Stimulated activated CD4-positive, alpha-beta T cell treated with anti-CD3 and anti-CD28 coated beads, TNF-alpha, amount 100 ng/mL, for 48 hours (primary cell): ENCODE data around the gene NOL12.

Source experiments
- DNase-seq, 3 donors: peaks; one replicate each; pipeline ENCODE4 v3.0.0-alpha.2; 2020; ENCODE audit warnings: low read depth in 3 of 3

The NOL12 gene

DNA sequence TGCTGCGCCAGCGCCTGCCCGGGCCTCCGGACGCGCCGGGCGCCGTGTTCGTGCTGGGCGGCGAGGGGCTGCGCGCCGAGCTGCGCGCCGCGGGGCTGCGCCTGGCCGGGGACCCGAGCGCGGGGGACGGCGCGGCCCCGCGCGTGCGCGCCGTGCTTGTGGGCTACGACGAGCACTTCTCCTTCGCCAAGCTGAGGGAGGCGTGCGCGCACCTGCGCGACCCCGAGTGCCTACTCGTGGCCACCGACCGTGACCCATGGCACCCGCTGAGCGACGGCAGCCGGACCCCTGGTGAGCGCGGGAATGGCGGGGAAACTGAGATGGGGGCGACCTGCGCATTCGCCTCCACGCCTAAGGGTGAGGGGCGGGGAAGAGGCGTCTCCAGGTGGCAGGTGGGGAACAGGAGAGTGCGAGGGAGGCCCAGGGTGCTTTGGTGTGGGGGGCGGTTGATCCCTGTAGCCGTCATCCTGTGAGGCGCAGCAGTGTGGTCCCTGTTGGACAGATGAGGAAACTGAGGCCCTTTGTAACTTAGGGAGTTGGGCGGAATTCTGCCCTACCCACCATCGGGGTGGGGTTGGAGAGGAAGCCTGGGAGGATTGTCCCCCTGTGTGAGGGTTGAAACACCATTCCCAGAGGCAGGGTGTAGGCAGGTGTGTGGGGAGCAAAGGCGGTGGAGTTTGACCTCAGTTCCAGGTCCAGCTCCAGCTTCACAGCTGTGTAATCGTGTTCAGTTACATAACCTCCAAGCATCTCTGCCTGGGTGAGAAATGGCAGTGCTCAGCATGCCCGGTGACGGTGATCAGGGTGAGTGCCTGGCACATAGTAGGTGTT, 26.9 kb upstream of the NOL12 start:
- DNase-seq, result no peak

DNA sequence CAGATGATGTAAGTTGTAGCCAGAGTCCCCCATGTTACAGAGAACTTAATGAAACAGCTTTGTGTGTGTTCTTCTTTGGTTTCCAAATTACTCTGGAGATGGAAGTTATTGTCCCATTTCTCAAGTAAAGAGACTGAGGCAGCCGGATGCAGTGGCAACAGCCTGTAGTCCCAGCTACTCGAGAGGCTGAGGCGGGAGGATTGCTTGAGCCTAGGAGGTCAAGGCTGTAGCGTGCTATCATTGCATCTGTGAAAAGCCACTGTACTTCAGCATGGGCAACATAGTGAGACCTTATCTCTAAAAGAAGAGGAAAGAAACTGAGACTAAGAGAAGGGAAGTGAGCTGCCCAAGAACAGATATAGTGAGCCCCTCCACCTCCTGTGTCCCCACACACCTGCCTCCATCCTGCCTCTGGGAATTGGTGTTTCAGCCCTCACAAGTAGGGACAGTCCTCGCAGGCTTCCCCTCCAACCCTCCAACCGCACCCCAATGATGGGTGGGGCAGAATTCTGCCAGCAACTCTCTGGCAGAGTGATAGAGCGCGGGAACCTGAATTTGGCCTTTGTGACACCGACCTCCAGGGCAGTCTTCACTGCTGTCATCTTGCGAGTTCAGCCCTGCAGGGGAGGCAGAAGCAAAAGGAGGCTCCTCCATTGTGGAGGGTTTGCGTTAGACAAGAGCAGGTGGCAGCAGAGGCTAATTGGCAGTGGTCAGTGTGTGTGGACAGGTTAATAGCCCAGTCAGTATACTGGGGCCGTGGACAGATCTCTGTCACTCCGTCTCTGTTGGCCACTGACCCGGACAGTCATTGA, 26.0 kb upstream of the NOL12 start:
- no peak for DNase-seq

DNA sequence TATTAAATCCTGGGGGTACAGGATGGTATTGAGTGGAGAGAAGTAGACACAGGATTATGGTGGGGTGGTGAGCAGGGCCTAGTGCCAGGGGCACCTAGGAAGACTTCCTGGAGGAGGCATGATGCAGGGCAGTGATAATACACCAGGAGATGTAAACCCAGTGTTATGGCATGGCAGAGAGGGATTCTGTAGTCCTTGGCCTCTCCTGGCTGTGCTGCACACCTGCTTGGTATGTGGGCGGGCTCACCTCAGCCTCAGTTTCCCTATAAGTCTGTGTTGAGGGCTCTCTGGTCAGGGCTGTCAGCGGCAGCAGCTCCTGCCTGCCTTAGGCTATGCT, 25.5 kb upstream of the NOL12 start:
- DNase-seq, result no peak

DNA sequence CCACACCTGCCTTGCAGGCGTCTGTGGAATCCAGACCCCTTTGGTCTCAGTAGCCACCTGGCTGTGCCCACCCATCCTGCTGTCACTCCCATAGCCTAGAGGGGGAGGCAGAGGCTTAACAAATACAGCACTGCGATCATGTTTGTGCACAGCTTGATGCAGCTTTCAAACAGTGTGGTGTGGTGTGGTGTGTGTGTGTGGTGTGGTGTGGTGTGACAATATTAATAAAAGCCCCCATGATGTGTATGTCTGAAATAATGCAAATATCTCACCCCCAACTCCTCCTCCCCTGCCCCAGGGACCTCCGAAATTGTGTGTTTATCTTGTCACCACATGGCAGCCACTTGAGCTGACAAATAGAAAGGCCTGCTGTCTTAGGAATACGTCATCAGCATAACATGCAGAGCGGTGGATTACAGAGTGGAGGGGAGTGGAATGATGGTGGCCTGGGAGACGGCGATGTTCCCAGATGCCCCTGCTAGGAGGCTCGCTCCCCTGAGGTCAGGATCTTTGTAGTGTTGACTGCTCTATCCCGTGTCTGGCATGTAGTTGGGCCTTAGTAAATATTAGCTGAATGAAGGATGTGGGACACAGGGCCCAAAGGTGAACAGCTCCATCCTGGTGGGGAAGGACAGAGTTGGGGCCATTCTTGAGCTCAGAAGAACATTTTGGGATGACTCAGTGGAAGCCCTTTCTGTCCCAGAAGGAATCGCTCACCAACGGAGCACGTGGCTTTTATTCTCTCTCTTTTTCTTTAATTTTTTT, 24.8 kb upstream of the NOL12 start:
- no peak for DNase-seq

DNA sequence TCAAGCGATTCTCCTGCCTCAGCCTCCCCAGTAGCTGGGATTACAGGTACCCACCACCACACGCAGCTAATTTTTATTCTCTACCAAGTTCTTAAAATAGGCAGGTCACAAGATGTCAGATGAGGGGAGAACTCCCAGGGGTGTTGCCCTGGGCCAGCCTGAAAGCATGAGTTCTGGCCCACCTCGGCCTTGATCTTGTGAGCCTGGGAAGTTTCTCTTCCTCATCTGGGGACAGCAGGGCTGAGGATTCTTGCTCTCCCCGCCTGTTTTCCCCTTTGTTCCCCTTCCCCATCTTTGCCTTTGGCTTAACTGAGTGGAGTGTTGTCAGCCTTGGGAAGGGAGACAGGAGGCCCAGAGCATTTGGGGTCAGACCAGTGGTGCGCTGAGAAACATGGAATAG, 24.1 kb upstream of the NOL12 start:
- DNase-seq, result no peak

DNA sequence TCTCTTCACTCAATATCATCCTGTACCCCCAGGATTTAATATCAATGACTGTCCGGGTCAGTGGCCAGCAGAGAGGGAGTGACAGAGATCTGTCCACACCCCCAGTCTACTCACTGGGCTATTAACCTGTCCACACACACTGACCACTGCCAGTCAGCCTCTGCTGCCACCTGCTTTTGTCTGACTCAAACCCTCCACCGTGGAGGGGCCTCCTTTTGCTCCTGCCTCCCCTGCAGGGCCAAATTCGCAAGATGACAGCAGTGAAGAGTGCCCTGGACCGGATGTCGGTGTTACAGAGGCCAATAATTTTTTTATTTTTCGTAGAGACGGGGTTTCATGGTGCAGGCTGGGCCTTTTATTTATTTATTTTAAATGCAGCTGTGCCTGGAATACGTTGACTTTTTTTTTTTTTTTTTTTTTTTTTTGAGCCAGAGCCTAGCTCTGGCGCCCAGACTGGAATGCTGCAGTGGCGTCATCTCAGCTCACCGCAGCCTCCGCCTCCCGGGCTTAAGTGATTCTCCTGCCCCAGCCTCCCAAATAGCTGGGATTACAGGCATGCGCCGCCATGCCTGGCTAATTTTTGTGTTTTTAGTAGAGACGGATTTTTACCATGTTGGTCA, 22.5 kb upstream of the NOL12 start:
- no peak for DNase-seq

DNA sequence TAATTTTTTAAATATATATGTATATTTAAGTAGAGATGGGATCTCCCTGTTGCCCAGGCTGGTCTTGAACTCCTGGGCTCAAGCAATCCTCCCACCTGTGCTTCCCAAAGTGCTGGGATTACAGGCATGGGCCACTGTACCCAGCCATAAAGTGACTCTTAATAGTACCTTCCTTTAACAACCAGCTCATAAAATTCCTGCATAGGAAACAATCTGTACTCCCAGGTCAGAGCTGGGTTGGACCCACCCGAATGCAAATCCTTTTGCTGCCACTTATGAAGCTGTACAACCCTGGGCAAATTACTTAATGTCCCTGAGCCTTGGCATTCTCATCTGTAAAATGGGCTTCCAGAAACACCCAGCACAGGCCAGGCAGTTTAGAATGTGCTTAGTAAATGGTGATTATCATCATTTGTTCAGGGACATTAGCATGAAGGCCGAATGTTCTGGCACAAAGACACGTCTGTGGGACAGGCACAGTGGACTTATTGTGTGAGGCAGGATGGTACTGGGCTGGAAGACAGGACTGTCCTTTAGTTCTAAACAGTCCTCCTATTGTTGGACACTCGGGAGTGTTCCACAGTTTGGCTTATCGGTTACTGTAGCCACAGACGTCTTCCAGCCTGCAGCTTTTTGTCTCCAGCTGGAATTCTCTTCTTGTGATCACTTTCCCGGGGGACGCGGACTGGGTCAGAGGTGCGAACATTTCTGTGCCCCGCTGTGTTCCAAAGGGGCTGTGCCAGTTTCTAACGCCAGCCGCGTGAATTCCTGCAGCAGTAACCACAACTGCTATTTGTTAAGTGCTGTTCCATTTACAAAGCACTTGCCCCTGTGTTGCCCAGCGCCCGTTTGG, 21.7 kb upstream of the NOL12 start:
- no peak for DNase-seq

DNA sequence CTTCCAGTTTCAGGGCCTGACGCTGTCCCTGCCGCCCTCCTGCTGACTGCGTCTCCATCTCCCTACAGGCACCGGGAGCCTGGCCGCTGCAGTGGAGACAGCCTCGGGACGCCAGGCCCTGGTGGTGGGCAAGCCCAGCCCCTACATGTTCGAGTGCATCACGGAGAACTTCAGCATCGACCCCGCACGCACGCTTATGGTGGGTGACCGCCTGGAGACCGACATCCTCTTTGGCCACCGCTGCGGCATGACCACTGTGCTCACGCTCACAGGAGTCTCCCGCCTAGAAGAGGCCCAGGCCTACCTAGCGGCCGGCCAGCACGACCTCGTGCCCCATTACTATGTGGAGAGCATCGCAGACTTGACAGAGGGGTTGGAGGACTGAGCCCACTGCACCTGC, 20.7 kb upstream of the NOL12 start:
- DNase-seq, result no peak

DNA sequence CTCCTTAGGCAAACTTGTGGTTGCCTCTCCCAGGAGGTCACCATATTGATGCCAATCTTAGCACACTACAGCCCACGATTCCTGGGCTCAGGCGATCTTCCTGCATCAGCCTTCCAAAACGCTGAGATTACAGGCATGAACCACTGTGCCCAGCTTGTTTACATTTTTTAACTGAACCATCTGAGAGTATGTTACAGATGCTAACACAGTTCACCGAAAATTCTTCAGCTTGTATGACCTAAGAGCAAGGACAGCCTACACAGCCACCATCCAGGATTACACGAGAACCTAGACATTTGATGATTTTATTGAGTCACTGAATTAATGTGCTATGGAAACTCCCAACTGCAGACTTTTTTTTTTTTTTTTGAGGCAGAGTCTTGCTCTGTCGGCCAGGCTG, 16.6 kb upstream of the NOL12 start:
- DNase-seq, result no peak

DNA sequence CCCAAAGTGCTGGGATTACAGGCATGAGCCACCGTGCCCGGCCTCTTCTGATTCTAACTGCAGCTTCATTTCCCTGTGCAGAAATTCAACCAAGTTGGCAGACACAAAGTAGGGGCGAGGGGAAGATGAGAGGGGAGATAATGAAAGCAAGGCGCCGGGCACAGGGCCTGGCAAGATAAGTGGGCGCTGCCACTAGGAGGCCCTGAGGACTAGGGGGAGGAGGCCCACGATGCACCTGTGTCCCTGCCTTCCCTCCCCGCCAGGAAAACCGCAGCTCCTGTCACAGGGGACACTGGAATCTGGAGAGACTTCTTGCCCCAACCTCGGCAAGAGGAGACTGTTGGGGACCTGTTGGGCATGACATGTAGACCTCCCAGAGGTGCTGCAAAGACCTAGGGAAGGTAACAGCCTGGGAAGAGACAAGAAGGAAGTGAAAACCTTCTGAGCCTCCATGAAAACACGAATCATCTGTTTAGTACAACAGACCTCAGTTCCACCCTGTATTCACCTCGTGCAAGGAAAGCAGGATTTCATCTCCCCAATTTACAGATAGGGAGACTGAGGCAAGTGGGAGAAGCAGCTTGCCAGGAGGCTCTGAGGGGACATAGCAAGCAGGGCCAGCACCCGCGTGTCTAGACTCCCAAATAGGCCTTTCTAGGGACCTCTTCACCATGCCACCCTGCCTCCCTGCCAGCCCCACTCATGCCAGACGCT, 13.8 kb upstream of the NOL12 start:
- no peak for DNase-seq

DNA sequence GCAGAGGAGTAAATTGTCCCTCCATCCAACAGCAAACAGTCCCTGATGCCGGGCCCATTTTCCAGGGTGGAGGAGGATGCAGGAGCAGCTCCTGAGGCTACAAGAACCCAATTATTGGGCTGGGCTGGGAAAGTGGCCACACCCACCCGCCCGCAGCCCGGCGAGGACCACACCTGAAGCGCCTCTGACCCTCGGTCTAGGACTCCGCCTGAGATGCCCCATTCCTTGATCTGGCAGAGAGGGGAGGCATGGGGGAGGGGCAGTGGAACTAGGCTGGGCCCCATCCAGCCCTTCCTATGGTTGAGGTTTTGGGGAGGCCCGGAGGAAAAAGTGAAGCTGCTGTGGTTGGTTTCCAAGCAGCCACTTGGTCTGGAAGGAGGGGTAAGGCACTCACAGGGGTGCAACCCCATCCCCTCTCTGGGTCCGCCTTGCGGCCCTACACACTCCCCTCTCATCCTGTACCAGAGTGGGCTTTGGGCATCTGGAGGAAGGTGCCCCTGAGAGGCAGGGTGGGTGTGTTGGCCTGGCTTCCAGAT, 13.2 kb upstream of the NOL12 start:
- no peak for DNase-seq

DNA sequence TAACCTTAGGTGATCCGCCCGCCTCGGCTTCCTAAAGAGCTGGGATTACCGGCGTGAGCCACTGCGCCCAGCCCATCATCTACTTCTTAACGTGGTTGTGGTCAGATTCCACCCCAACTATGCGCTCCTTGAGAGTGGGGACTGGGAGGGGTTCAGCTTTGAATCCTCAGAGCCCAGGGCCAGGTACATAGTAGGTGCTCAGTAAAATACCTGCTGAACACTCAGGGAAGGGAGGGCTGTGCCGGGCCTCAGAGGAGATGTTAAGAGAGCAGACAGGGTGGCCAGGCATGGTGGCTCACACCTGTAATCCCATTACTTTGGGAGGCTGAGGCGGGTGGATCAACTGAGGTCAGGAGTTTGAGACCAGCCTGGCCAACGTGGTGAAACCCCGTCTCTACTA, 11.9 kb upstream of the NOL12 start:
- DNase-seq, result no peak

DNA sequence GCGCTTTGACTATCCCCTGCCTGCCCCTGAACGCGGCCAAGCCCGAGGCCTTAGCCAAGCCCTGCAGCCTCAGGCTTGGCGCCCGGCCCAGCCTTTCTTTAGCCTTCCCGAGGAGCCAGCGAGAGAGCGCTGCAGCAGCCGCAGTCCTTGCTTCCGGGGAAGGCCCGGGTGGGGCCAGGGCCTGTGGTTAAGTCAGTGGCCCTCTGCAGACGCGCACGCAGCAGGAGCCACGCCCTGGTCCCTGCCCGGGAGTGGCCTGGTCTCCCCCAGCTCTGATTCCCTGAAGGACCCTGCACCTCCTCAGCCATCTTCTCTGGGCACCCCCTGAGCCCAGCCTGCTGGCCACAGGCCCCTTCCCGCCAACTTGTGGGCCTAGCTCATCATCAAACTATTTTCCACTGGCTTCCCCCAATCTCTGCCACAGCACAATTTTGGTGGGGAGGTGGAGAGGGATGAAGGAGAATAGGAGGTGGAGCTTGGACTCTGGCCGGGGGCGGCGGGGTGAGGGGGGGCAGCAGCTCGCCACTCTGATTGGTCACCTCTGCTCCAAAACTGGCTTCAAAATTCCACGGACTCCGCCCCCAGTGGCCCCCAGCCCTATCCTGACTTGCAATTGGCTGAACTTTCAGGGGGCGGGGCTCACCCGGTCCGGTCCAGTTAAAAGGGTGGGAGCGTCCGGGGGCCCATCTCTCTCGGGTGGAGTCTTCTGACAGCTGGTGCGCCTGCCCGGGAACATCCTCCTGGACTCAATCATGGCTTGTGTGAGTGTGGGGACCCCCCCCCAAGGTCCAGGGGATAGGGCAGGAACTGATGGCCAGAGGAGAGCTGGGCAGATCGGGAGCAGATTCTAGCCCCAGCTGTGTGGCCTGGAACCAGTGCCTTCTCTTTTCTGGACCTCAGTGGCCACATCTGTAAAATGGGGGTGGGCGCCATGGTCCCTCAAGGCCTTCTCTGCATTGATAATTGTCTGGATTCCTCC, 10.9 kb upstream of the NOL12 start, which contains the start of gene LGALS1:
TSS of gene LGALS1 (plus strand) at position 686 of the 979 bp plus-strand sequence. CDS start at position 753, 67 bp downstream.
- peak in 2 of 3 donors; percentile 51 to 71 for DNase-seq

DNA sequence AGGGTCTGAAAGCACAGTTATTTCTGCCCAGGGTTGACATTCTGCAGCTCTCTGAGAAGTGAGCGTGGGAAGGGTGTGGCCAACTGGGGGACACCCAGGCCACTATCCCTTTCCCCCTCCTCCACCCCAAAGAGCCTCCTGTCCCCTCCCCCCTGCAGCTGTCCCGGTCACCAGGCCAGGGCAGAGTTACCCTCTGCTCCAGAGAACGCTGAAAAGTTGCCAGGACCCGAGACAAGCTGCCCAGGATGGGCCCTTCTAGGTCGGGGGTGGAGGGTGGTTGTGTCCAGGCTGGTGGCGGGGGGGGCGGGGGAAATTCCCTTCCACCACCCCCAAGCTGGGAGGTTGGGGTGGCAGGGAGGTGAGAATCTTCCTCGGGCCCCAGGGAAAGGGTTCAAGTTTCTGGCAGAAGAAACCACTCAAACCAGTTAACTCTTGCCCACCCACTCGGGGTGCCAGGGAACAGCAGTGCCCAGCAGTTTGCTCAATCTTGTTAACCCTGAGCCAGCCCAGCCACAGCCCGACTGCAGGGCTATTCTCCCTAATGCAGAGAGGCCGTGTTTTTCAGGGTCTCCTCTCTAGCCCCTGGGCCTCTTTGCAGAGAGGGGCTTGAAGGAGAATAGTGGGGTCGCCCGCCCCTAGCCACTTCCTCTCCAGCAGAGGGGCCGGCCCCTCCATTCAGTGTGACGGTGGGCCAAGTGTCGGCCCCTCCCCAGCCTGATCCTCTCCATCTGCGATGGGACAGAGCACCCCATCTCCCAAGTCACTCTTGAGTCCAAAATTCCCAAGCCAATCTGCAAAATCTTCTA, 10.0 kb upstream of the NOL12 start:
- DNase-seq, result no peak

DNA sequence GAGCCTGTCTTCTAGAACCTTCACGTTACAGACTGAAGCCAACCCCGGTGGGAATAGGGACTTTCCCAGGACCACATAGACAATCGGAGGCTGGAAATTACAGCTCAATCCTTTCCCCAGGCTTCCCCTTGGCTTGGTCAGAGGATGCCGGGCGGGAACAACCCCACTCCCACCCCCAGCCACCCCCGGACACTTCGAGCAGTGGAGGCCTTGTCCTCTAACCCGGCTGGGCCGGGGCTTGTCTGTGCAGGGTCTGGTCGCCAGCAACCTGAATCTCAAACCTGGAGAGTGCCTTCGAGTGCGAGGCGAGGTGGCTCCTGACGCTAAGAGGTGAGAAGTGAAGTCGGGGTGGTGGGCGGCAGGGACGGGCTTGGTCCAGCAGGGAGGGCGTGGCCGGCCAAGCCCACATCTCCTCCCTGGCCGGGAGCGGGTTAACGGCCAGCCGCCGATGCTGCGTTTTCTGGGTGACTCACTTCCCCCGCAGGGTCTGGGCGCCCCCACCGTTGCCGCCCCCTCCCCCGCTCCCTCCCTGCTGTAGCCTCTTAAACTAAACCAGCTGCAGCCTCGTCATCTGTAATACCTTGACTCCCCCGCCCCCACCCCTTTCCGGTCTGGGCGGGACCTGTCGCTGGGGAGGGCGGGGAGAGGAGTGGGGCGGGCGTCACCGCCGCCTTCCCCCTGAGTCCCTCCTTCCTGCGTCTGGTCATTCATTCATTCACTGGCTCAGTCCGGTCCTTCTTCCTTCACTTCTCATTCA, 9.2 kb upstream of the NOL12 start:
- peak; percentile 85 to 95 (median 90) for DNase-seq

DNA sequence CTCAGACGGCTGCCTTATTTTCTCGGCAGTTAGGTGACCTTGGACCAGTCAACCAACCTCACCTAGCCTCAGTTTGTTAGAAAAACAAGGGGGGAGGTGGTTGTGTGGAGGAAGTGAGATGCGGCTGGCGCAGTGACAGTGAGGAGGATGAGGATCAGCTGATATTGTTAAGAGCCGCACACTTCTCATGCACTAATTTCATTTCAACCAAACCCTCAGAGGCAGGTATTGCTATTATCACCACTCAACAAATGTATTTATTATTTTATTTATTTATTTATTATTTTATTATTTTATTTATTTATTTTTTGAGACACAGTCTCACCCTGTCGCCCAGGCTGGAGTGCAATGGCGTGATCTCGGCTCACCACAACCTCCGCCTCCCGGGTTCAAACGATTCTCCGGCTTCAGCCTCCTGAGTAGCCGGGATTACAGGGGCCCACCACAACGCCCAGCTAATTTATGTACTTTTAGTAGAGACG, 8.6 kb upstream of the NOL12 start:
- DNase-seq, result no peak

DNA sequence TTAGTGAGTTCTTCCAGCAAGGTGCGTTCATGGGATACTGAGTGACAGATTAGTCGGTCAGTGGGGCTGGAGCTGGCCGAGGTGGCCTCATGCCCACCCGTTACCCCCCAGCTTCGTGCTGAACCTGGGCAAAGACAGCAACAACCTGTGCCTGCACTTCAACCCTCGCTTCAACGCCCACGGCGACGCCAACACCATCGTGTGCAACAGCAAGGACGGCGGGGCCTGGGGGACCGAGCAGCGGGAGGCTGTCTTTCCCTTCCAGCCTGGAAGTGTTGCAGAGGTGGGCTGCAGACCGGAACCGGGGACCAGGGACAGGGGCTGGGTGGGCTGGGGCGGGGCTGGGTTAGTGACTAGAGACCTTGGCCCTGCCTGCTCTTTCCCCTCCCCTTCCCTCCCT, 7.8 kb upstream of the NOL12 start:
- no peak for DNase-seq
